Activated CD4-positive, CD25-positive, alpha-beta regulatory T cell treated with anti-CD3 and anti-CD28 coated beads, Interleukin-2, amount 50 U/mL, for 24 hours (primary cell): ENCODE results near the gene RIPK3.
"Not testable (repeated sequence)": the region's sequence is repeated elsewhere in the genome, so short reads cannot be mapped to it uniquely, and the experiment has no call there.

ENCODE experiments used
- ATAC-seq, 2 donors: fragments of 150-1000 bp; cut with Tn5 transposase; one replicate each; pipeline ENCODE4 v1.10.0; 2021; ENCODE audit warnings: mild to moderate bottlenecking in 1 of 2, moderate library complexity in 1 of 2

RIPK3 gene

GRCh38 chr14:24339284-24340151, at the start of gene RIPK3:
Gene RIPK3, minus strand, starts transcription at chr14:24339991. Its CDS starts 165 bp downstream, at chr14:24339826.
- ATAC-seq, result peak; percentile 95 to 96

GRCh38 chr14:24389226-24389848, 49.5 kb upstream of the RIPK3 start:
- ATAC-seq, result no peak

DNA sequence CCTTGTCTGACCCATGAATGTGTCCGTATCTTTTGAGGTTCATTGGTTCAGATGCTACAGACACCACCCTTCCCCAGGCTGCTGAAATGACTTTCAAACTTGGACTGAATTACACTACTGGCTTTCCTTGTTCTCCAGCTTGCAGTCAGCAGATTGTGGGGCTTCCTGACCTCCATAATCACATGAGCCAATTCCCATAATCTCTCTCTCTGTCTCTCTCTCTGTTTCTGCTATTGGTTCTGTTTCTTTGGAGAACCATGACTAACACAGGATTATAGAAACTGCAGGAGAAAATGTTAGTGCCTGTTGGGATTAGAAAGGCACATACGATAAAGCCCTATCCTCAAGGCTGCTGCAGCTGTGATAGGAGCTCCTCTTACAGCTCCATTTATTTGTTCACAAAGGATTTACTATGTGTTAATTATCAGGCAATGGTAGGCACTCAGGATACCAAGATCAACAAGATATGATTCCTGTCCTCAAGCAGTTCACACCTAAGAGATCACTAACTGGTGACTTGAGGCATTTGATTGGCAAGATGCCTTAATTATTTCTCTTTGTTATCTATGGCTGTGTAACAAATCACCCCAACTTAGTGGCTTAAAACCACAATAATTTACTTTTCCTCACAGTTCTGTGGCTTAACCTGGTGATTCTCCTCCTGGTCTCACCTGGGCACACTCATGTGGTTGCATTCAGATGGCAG, 48.8 kb upstream of the RIPK3 start:
- ATAC-seq, result no peak

DNA sequence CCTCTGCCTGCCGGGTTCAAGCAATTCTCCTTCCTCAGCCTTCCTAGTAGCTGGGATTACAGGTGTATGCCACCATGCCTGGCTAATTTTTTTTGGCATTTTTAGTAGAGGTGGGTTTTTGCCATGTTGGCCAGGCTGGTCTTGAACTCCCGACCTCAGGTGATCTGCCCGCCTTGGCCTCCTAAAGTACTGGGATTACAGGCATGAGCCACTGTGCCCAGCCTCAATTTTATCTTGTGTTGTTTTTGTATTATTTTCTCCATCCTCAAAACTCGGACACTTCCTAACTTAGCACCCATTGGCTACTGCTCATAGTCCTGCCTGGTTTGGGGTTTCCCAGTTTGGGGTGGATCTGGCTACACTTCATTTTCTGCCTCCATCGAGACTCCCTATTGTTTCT, 47.8 kb upstream of the RIPK3 start:
- not testable (repeated sequence) for ATAC-seq

DNA sequence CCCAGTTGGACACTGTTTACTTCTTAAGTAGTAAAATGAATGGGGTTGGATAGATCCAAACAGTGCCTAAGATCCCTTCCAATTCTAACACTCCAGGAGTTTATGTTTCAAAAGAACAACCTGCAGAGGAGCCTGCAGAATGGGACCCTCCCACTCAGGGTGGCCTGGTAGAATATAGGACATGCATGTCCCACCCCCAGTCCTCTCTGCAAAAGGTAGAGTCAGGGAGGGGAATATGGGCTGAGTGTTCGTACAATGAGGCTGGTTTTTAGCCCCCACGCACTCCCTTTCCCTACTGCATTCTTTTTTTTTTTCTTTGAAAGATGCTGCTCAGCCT, 47.2 kb upstream of the RIPK3 start:
- ATAC-seq, result no peak

- no peak for ATAC-seq
Observed at GRCh38 chr14:24385524-24385923, 45.7 kb upstream of the RIPK3 start.

DNA sequence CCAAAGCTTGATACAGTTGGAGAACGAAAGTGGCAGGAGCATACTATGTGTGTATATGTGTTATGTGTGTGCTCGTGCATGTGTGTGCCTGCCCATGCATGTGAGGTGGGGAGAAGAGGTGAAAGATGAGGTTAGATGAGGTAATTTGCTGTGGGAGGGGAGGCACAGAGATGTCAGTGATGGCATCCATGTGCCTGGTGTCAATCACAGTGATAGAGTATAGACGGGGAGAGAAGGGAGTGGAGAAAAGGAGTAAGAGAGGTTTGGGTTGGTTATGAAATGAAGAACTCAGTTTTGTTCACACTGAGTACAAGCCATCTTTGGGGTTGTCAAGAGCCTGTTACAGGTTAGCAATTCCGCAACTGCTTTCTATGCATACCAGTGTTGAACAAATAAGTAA, 44.4 kb upstream of the RIPK3 start:
- no peak for ATAC-seq

DNA sequence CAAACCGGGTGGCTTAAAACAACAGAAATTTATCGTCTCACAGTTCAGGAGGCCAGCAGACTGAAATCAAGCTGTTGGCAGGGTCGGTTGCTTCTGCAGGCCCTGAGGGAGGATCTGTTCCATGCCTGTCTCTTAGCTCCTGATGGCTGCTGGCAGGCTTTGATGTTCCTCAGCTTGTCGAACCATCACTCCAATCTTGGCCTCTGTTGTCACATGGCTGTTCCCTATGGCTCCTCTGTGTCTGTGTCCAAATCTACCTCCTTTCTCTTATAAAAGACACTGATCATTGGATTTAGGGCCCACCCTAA, 42.2 kb upstream of the RIPK3 start:
- ATAC-seq, result no peak

DNA sequence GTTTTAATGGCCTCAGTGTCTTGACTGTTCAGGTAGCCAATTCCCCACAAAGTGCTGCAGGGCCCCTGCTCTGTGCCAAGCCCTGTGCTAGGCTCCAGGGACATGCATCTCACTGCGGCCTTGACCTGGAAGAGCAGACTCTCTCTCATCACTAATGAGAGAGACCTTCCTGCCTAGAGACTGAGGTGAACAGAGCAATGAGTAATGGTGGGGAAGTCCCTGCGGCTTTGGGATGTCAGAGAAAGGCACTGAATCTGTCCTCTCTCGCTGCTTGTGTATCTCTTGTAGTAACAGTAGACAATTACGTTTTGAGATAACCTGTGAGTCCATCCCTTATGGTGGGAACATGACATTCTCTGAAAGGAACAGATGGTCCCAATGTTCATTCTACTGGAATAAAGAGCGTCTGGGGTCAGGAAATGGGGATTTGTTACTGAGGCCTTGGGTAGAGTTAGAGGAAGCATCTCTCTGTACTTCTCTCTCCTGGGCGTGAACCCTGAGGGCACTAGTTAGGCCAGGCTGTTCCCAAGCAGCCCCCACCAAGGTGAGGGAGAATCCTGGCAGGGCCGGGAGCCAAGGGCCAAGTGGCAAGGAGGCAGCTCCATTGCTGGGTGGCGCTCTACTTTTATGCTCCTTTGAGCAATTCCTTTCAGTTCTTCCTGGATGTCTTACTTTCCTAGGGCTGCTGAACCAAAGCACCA, 41.7 kb upstream of the RIPK3 start:
- ATAC-seq, result peak; percentile 87 to 92

GRCh38 chr14:24379907-24380730, 40.3 kb upstream of the RIPK3 start:
- no peak for ATAC-seq

- ATAC-seq, result no peak
Observed at GRCh38 chr14:24378981-24379906, 39.5 kb upstream of the RIPK3 start.

DNA sequence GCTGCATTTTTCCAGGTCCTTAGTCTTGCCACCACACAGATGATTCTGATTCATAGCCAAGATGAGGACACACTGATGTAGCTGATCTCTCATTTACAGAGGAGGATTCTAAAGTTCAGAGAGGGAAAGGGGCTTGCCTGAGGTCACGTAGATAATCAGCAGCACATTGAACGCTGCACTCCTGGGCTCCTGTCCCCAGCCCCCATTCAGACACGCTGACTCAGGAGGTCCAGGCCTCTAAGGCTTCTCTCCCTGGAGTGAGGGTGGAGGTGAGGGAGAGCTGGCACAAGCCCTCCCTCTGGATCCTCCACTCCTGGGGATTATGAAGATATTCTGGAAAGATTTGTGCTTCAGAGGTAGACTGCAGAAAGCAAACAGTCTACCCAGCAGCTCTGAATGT, 38.5 kb upstream of the RIPK3 start:
- ATAC-seq, result no peak

DNA sequence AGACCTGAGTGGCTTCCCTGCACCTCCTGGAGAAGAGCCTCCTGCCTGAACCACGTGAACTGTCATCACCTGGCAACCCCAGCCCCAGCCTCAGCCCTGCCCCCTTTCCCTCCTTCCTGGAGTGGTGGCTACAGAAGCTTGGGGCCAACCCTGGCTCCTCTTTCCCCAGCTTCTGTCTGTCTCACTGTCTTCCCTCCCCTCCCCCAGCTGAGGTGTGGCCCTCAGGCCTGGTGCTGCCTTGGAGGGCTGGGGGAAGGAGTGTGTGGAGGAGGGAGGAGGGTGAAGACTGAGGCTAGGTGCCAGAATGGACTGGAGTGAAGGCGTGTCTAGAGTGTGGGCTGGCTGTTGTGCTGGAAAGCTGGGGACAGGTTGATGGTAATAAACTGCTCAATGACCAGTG, 37.9 kb upstream of the RIPK3 start:
- no peak for ATAC-seq

- ATAC-seq, result no peak
Observed at GRCh38 chr14:24377126-24377525, 37.3 kb upstream of the RIPK3 start.

DNA sequence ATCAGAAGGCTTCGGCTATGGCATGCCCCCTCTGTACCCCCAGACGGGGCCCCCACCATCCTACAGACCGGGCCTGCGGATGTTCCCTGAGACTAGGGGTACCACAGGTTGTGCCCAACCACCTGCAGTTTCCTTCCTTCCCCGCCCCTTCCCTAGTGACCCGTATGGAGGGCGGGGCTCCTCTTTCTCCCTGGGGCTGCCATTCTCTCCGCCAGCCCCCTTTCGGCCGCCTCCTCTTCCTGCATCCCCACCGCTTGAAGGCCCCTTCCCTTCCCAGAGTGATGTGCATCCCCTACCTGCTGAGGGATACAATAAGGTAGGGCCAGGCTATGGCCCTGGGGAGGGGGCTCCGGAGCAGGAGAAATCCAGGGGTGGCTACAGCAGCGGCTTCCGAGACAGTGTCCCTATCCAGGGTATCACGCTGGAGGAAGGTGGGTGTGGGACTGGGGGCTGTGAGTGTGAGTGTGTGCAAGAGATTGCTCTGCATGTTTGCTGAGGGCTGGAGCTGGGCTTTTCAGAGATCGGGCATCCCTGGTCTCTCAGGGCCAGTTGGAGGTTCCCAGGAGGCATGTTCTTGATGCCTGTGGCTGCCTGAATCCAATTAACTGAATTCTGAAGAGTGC, 36.8 kb upstream of the RIPK3 start:
- no peak for ATAC-seq

DNA sequence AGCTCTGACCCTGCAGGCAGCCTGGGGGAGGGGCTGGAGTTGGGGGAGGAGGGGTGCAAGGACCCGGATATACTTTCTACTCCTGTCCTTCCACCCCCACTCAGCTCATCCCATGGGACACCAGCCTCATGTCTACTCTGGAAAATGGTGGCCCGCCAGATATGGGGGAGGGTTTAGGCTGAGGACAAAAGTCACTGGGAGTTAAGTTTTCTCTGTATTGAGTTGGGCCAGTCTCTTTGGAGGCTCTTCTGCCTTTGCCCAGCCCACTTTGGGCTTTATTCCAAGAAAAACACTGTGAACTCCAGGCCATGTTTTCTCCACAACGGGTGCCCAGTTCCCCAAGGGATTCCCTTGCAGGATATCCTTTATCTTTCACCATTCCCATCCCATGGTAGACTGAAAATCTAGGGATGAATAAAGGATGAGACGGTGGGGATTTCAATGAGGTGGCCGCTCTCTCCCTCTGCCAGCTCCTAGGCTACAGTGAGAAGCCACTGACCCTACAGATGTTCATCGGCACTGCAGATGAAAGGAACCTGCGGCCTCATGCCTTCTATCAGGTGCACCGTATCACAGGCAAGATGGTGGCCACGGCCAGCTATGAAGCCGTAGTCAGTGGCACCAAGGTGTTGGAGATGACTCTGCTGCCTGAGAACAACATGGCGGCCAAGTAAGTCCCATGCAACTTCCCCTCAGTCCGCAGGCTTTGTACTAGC, 33.1 kb upstream of the RIPK3 start:
- no peak for ATAC-seq

DNA sequence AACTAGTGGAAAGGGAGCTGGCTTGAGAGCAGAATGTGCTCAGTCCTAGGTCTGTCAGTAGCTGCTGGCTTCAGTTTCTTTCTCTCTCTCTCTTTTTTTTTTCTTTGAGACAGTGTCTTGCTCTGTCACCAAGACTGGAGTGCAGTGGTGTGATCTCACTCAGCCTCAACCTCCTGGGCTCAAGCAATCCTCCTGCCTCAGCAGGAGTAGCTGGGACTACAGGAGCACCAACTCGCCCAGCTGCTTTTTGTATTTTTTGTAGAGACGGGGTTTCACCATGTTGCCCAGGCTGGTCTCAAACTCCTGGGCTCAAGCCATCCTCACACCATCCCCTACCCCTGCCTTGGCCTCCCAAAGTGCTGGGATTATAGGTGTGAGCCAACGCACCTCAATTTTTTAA, 31.8 kb upstream of the RIPK3 start:
- not testable (repeated sequence) for ATAC-seq

GRCh38 chr14:24370748-24371147, 31.0 kb upstream of the RIPK3 start:
- no peak for ATAC-seq

- ATAC-seq, result no peak
Observed at GRCh38 chr14:24369907-24370687, 30.3 kb upstream of the RIPK3 start.
